ENCODE measurements around the gene PDE4D.

GRCh38 chr5:59698207-59699178 lies 195.0 kb downstream of the PDE4D start:
- TF ChIP-seq EZH2 (IDR thresholded peaks at IDR 0.05; ENCODE audit: insufficient read depth, poor library complexity, severe bottlenecking) (no peak), EZH2phosphoT487 (IDR thresholded peaks at IDR 0.05; ENCODE audit: insufficient read depth, low read depth) (no peak)

All from GM23248 (cell line).